NCI-H2081 treated with DMSO at 0.1 percent for 48 hours (cell line): Measurements from ENCODE around the gene SPEM2.
"Not testable (repeated sequence)": the region's sequence is repeated elsewhere in the genome, so short reads cannot be mapped to it uniquely, and the experiment has no call there.

Experiments used
- DNase-seq: peaks from one replicate; lab custom pipeline; 2025; lab: John Stamatoyannopoulos, UW

The SPEM2 gene

DNA sequence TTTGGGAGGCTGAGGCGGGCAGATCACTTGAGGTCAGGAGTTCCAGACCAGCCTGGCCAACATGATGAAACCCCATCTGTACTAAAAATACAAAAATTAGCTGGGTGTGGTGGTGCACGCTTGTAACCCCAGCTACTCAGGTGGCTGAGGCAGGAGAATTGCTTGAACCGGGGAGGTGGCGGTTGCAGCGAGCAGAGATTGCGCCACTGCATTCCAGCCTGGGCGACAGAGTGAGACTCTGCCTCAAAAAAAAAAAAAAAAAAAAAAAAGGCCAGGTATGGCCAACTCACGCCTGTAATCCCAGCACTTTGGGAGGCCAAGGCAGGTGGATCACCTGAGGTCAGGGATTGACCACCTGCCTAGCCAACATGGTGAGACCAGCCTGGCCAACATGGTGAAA lies 49.4 kb downstream of the SPEM2 start:
- not testable (repeated sequence) for DNase-seq

- no peak for DNase-seq
Measured at GRCh38 chr17:7475764-7476422, 50.5 kb downstream of the SPEM2 start.

DNA sequence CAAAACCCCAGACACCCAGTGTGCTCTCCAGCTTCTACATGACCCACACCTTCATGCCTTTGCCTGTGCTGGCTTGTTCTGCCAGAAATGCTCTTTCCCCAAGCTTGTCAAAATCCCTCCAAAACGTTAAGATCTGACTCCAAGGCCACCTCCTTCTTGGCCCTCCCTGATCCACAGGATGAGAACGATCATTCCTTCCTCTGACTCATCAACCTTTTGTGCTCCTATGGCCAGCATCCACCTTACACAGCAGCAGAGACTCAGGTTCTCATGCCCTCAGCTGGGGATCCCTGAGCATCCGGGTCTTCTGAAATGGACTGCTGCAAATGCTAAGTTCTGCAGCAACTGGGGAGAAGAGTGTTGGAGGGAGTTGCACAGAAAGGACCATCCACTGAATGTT lies 51.1 kb downstream of the SPEM2 start:
- no peak for DNase-seq

DNA sequence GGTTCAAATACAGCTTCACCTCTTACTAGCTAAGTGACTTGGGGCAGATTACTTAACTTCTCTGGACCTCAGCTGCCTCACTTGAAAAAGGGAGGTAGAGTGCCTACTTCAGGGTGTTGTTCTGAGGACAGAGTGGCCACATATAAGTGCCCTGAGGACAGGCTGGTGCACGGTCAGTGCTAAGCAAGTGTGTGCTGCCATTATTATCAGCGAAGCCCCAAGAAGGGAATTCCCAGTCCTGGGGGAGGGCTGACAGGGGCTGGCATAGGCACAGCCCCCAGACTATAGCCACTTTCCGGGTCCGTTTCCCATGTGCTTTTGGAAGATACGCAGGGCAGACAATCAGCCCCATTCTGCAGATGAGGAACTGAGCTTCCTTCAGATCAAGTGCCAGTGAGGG lies 51.5 kb downstream of the SPEM2 start:
- DNase-seq = no peak
